Fibroblast of lung (primary cell): Measurements from ENCODE around the gene AOC1.

Experiments used
- EZH2 ChIP-seq: IDR thresholded peaks from 2 replicates; pipeline ENCODE4 v1.5.1; 2012; ENCODE audit warnings: low read length, control low read depth, mild to moderate bottlenecking; ENCODE audit errors: missing control alignments
- TF ChIP-seq, protein P1 (sequence below), 2 donors: IDR thresholded peaks in 1 of 2; conservative IDR thresholded peaks in 1 of 2; 1 replicate in 1 of 2; 2 replicates in 1 of 2; pipeline ENCODE4 v1.5.1; 2011 to 2012; ENCODE audit warnings: low read length in 2 of 2, control low read depth in 1 of 2, inconsistent platforms in 1 of 2, low read depth in 1 of 2, mild to moderate bottlenecking in 1 of 2

DNA sequence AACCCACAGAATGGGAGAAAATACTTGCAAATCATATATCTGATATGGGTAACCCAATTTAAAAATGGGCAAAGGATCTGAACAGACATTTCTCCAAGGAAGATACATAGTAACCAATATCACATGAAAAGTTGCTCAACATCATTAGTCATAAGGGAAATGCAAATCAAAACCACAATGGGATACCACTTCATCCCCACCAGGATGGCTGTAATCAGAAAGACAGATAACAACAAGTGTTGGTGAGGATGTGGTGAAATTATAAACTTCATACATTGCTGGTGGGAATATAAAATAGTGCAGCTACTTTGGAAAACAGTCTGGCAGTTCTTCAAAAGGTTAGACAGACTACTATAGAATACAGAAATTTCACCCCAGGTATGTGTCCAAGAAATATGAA, 19.3 kb downstream of the AOC1 start:
- TF ChIP-seq, protein P1, sequence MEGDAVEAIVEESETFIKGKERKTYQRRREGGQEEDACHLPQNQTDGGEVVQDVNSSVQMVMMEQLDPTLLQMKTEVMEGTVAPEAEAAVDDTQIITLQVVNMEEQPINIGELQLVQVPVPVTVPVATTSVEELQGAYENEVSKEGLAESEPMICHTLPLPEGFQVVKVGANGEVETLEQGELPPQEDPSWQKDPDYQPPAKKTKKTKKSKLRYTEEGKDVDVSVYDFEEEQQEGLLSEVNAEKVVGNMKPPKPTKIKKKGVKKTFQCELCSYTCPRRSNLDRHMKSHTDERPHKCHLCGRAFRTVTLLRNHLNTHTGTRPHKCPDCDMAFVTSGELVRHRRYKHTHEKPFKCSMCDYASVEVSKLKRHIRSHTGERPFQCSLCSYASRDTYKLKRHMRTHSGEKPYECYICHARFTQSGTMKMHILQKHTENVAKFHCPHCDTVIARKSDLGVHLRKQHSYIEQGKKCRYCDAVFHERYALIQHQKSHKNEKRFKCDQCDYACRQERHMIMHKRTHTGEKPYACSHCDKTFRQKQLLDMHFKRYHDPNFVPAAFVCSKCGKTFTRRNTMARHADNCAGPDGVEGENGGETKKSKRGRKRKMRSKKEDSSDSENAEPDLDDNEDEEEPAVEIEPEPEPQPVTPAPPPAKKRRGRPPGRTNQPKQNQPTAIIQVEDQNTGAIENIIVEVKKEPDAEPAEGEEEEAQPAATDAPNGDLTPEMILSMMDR (conservative IDR thresholded peaks at IDR 0.05 in 1 of 2, IDR thresholded peaks at IDR 0.05 in 1 of 2; ENCODE audit: low read depth in 1 of 2, low read length in 2 of 2) = no peak
- no peak for TF ChIP-seq EZH2
